LHCN-M2 (cell line): ENCODE data around the gene NCAPH2. TPM values are rescaled to one million over a fixed set of nuclear protein-coding genes. Genes with fewer than 3 reads are reported as not detected.

Experiments used
- DNase-seq: peaks from one replicate; pipeline ENCODE4 v3.0.0-alpha.2; 2012; ENCODE audit warnings: low read depth
- polyA plus RNA-seq: library from polyadenylated mRNA; unstranded; fragments of >200 nt; gene quantifications from one replicate; pipeline ENCODE4 v1.2.1, GENCODE V29; 2012; ENCODE audit warnings: missing spikeins
- total RNA-seq: library from RNA; depleted of rRNA; stranded (reverse); fragments of >200 nt; gene quantifications from 2 replicates; pipeline ENCODE4 v1.2.3, GENCODE V29; 2014; rRNA removed

NCAPH2 gene
- total RNA-seq = 72.1 and 75.2 TPM in 2 replicates
- 42.1 TPM for polyA plus RNA-seq

- peak; percentile 96 for DNase-seq
These were observed at the start of gene NCAPH2 for GRCh38 chr22:50507991-50508884. NCAPH2 (plus strand) TSS chr22:50508224; CDS start chr22:50508338, 114 bp downstream.

GRCh38 chr22:50459016-50459415 lies 49.0 kb upstream of the NCAPH2 start:
- DNase-seq = no peak

- DNase-seq = no peak
These were observed 48.4 kb upstream of the NCAPH2 start for GRCh38 chr22:50459496-50460140.

GRCh38 chr22:50460938-50461337 lies 47.1 kb upstream of the NCAPH2 start:
- DNase-seq = no peak

GRCh38 chr22:50461536-50461935 lies 46.5 kb upstream of the NCAPH2 start:
- no peak for DNase-seq

- no peak for DNase-seq
These were observed 46.0 kb upstream of the NCAPH2 start for GRCh38 chr22:50461979-50462540.

- no peak for DNase-seq
These were observed 44.7 kb upstream of the NCAPH2 start for GRCh38 chr22:50463188-50463900.

GRCh38 chr22:50464451-50464850 lies 43.6 kb upstream of the NCAPH2 start:
- no peak for DNase-seq

- DNase-seq = no peak
These were observed 42.7 kb upstream of the NCAPH2 start for GRCh38 chr22:50465066-50465930.

- no peak for DNase-seq
These were observed 40.7 kb upstream of the NCAPH2 start for GRCh38 chr22:50467341-50467740.

- no peak for DNase-seq
These were observed 40.1 kb upstream of the NCAPH2 start for GRCh38 chr22:50467773-50468440.

GRCh38 chr22:50468626-50469025 lies 39.4 kb upstream of the NCAPH2 start:
- DNase-seq = no peak

GRCh38 chr22:50469377-50470305 lies 38.4 kb upstream of the NCAPH2 start:
- DNase-seq = peak; percentile 57

- DNase-seq = no peak
These were observed 37.5 kb upstream of the NCAPH2 start for GRCh38 chr22:50470491-50470890.

GRCh38 chr22:50471197-50471847 lies 36.7 kb upstream of the NCAPH2 start:
- no peak for DNase-seq

- no peak for DNase-seq
These were observed 36.1 kb upstream of the NCAPH2 start for GRCh38 chr22:50471962-50472361.

GRCh38 chr22:50473088-50473487 lies 34.9 kb upstream of the NCAPH2 start:
- DNase-seq = peak; percentile 11

- peak; percentile 29 for DNase-seq
These were observed 34.0 kb upstream of the NCAPH2 start for GRCh38 chr22:50473855-50474671.
